Fibroblast of villous mesenchyme (primary cell): ENCODE results near the gene HTT. TPM values are rescaled to one million over a fixed set of nuclear protein-coding genes. Genes with fewer than 3 reads are reported as not detected.

Source experiments
- DNase-seq: peaks from one replicate; pipeline ENCODE4 v3.0.0-alpha.2; 2010; ENCODE audit warnings: low read depth
- H3K4me3 ChIP-seq: 2 replicates; pipeline ENCODE4 v1.5.1; 2011; ENCODE audit warnings: low read depth, mild to moderate bottlenecking, low read length
- CTCF ChIP-seq: IDR thresholded peaks from 2 replicates; pipeline ENCODE4 v1.5.1; 2012; ENCODE audit warnings: low read depth, mild to moderate bottlenecking, low read length; ENCODE audit not compliant: insufficient read depth
- total RNA-seq: library from RNA; depleted of rRNA; stranded (reverse); fragments of >200 nt; gene quantifications from 2 replicates; pipeline ENCODE4 v1.2.3, GENCODE V29; 2012

HTT gene
- total RNA-seq, 1 donor = 65.2 TPM

- peak; percentile 99 for DNase-seq
- TF ChIP-seq CTCF = no peak
- no peak overlapping the region for H3K4me3 ChIP-seq
Observed at GRCh38 chr4:3112201-3112600, 37.7 kb downstream of the HTT start.

- no peak overlapping the region for H3K4me3 ChIP-seq
- TF ChIP-seq CTCF = no peak
- DNase-seq = no peak
Observed at GRCh38 chr4:3112609-3113469, 38.4 kb downstream of the HTT start.

GRCh38 chr4:3114377-3114776, 39.9 kb downstream of the HTT start:
- no peak for DNase-seq
- TF ChIP-seq CTCF = no peak
- no peak overlapping the region for H3K4me3 ChIP-seq

GRCh38 chr4:3115637-3116270, 41.3 kb downstream of the HTT start:
- peak; percentile 68 for DNase-seq
- H3K4me3 ChIP-seq = no peak overlapping the region
- no peak for TF ChIP-seq CTCF

- no peak for TF ChIP-seq CTCF
- H3K4me3 ChIP-seq = no peak overlapping the region
- no peak for DNase-seq
Observed at GRCh38 chr4:3116955-3117354, 42.5 kb downstream of the HTT start.

GRCh38 chr4:3118312-3118711, 43.8 kb downstream of the HTT start:
- DNase-seq = peak; percentile 75
- TF ChIP-seq CTCF = no peak
- H3K4me3 ChIP-seq = no peak overlapping the region
